HPDE6-E6E7 (cell line): ENCODE measurements around the gene HMMR.
"Not testable (repeated sequence)": the region's sequence is repeated elsewhere in the genome, so short reads cannot be mapped to it uniquely, and the experiment has no call there.

Experiments
- DNase-seq: peaks from one replicate; pipeline ENCODE4 v3.0.0; 2011; ENCODE audit warnings: missing footprints; ENCODE audit errors: extremely low spot score

The HMMR gene

GRCh38 chr5:163508753-163509152 lies 48.3 kb downstream of the HMMR start:
- no peak for DNase-seq

- DNase-seq, result peak; percentile 61
Observed at GRCh38 chr5:163509291-163509951, 49.0 kb downstream of the HMMR start.

- DNase-seq, result no peak
Observed at GRCh38 chr5:163512526-163512925, 52.1 kb downstream of the HMMR start.

- no peak for DNase-seq
Observed at GRCh38 chr5:163525096-163525495, 64.7 kb downstream of the HMMR start.

- DNase-seq, result no peak
Observed at GRCh38 chr5:163529698-163530097, 69.3 kb downstream of the HMMR start.

GRCh38 chr5:163531272-163531671 lies 70.8 kb downstream of the HMMR start:
- DNase-seq, result no peak

GRCh38 chr5:163532171-163533084 lies 72.0 kb downstream of the HMMR start:
- no peak for DNase-seq

- DNase-seq, result no peak
Observed at GRCh38 chr5:163533223-163533622, 72.8 kb downstream of the HMMR start.

- no peak for DNase-seq
Observed at GRCh38 chr5:163534492-163535094, 74.2 kb downstream of the HMMR start.

- no peak for DNase-seq
Observed at GRCh38 chr5:163535290-163535689, 74.9 kb downstream of the HMMR start.

- not testable (repeated sequence) for DNase-seq
Observed at GRCh38 chr5:163536442-163536841, 76.0 kb downstream of the HMMR start.

GRCh38 chr5:163540696-163541095 lies 80.3 kb downstream of the HMMR start:
- DNase-seq, result no peak
